Astrocyte of the cerebellum (primary cell): Measurements from ENCODE around the gene ATP2C2.

ENCODE experiments used
- DNase-seq: peaks from one replicate; pipeline ENCODE4 v3.0.0-alpha.2; 2011; ENCODE audit warnings: low read depth
- H3K4me3 ChIP-seq: 2 replicates; pipeline ENCODE4 v1.5.1; 2011; ENCODE audit warnings: mild to moderate bottlenecking, low read depth, low read length, moderate library complexity
- in situ Hi-C: cut with HindIII; loops from 2 replicates; pipeline ENCODE4 v1.10.0; 2017; ENCODE audit warnings: low sequenced_read_pairs
- TF ChIP-seq, protein P1 (sequence below): IDR thresholded peaks from 2 replicates; pipeline ENCODE4 v1.5.1; 2012; ENCODE audit warnings: low read length, low read depth, moderate library complexity, mild to moderate bottlenecking; ENCODE audit errors: missing control alignments

ATP2C2 gene

DNA sequence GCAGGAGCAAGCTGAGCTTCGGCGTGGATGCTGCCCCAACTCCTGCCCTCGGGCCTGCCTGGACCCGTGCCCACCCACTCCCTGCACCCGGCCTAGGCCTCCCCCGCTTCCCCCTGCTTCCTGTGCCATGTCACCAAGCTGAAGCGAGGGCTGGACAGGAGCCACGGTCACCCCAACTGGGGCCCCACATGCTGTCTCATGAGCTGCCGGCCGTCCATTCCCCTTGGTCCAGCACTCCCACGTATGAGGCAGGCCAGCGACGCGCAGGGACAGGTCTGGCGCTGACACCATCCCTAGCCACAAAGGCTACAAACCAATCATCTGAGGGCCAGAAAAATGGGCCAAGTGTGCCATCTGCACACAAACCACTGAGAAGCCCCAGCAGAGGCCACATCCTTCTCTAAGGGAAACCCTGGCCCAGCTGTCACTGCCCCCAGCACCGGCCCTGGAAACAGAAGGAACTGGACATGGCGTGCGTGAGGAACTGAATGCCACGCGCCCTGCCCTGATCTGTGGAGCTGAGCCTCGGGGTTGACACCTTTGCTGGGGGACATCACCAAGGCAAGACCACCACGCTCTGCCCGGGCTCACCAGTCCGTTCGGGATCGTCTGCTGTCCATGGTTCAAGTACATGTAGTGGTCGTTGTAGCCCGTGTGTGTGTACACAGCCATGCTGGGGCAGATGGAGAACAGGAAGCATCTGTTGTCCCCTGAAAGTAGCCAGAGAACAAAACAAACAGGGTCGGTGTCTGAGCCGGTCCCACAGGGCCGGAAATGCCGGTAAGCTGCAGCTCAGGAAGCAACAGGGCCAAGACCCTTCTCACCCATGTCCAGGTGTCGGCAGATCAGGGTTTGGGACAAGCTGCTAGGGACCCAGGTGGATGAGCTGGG, 113.9 kb downstream of the ATP2C2 start:
- H3K4me3 ChIP-seq: no peak overlapping the region
- in situ Hi-C loops: no loop called here
- peak; percentile 16 for DNase-seq
- TF ChIP-seq, protein P1, sequence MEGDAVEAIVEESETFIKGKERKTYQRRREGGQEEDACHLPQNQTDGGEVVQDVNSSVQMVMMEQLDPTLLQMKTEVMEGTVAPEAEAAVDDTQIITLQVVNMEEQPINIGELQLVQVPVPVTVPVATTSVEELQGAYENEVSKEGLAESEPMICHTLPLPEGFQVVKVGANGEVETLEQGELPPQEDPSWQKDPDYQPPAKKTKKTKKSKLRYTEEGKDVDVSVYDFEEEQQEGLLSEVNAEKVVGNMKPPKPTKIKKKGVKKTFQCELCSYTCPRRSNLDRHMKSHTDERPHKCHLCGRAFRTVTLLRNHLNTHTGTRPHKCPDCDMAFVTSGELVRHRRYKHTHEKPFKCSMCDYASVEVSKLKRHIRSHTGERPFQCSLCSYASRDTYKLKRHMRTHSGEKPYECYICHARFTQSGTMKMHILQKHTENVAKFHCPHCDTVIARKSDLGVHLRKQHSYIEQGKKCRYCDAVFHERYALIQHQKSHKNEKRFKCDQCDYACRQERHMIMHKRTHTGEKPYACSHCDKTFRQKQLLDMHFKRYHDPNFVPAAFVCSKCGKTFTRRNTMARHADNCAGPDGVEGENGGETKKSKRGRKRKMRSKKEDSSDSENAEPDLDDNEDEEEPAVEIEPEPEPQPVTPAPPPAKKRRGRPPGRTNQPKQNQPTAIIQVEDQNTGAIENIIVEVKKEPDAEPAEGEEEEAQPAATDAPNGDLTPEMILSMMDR: no peak

DNA sequence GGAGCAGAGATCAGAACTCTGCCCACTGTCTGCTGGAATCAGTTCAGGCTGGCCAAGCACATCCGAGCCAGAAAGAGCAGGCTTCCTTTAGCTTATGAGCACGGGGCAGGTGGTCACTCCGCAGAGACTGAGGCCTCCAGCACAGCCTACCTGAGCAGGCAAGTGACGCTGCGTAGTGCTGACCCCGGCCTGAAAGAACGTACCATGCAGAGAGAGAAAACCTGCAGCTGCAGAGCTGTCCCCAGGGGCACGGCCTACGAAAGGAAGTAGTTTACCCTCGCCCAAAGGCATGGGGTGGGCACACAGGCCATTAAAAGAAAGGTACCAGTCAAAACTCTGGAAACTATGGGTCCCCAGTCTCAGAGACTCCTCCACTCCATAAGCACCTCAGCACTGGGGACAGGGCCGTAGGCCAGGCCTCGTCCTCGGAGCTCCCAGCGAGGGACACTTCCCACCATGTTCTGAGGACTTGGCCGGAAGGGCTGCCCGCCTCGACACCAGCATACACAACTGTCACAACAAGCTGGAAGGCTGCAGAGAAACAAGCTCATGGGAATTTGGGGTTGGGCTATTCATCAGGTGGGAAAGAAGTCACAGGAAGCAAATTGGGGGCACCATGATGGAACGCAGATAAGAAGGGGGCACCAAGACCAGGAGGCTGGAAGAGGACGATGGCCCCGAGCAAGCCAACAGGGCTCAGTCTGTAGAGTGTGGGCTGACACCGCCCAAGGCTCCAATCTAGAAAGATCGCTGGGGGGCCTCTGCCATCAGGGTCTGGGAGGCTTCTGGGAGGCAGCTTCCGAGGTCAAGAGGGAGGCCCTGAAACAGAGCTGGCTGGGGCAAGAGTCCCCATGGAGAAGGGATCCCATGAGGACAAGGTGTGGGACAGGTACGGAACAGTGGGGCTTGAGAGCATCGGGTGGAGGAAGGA, 114.9 kb downstream of the ATP2C2 start:
- TF ChIP-seq, protein P1: no peak
- in situ Hi-C loops: no loop called here
- DNase-seq: no peak
- H3K4me3 ChIP-seq: no peak overlapping the region

DNA sequence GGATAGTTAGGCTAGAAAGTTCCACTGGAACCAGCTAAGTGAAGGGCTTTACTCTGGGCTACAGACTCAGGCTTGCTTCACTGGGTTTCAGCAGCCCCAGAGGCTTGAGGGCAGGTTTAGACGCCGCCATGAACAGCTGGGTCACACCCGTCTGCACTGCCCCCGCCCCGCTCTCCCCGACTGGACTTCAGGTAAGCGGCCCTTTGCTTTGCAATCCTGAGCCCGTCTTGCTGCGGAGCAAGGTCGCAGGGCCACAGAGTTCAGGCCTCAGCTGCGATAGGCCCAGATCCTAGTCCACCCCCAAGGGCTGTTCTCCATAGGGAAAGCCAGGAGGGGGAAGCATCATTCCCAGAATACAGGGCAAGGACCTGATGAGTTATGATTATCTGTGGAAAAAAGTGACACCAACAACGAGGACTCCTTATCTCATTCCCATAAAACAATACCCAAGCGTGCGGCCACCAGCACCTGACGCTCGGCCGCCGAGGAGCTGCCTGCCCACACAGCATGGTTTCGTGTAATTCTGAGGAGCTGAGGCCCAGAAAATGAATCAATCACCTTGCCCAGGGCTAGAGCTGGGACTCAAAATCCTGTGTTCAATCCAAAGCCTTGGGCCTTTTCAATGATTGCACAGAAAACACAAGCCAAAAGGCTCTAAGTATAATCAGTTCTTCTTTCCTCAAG, 115.7 kb downstream of the ATP2C2 start:
- H3K4me3 ChIP-seq: no peak overlapping the region
- no peak for DNase-seq
- TF ChIP-seq, protein P1: no peak
- in situ Hi-C loops: no loop called here

DNA sequence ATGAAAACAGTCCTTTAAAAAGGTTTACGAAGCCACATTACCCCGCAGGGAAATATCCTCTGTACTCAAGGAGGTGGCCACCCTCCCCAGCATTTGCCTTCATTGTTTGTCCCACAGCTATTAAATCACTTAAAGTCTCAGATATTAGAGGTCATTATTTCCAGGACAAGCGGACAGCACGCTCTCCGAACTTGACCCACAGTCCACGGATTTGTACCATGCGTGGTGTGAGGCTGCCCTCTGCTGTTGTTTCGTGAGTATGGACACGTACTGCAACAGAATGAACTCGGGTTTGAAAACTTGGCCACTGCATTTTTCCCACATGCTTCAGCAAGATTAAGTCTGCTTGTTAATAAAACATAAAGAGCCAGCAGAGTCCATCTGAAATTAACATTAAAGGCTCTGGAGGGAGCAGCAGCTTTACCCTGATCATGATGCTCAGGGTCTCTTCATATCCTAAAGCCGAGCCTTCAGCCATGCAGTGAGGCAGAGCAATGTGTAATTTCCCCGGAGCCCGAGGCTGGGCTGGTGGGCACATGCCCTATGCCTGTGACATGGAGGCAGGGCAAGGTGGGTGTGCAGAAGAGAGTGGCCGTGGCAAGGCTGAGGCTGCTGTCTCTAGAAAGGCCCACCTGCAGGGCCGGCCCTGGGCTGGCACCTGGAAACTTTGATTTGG, 116.4 kb downstream of the ATP2C2 start:
- peak; percentile 42 for DNase-seq
- no peak overlapping the region for H3K4me3 ChIP-seq
- TF ChIP-seq, protein P1: peak; percentile 83
- in situ Hi-C loops: no loop called here

DNA sequence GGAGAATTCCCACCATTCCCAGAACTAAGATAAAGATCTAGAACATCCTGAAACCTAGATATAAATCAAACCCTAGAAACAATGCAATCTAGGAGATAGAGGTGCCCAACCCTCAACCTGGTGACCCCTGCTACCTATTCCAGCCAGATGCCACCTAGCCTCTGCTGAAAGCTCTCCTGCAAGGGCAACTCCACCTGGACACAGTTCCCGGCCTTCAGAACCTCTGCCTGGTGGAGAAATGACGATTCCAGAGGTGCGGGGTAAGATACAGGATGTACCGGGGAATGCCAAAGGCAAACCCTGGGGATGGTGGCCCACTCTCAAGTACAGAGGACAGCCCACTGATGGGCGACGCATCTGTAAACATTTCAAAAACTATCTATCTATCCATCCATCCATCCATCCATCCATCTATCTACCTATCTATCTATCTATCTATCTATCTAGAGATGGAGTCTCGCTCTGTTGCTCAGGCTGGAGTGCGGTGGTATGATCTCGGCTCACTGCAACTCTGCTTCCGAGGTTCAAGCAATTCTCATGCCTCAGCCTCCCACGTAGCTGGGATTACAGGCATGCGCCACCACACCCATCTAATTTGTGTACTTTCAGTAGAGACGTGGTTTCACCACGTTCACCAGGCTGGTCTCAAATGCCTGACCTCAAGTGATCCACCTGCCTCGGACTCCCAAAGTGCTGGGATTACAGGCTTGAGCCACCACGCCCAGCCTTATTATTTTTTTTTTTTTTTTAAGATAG, 117.1 kb downstream of the ATP2C2 start:
- in situ Hi-C loops: no loop called here
- no peak for DNase-seq
- TF ChIP-seq, protein P1: no peak
- no peak overlapping the region for H3K4me3 ChIP-seq
